ENCODE measurements around the gene RNF126.
"Not testable (repeated sequence)": the region's sequence is repeated elsewhere in the genome, so short reads cannot be mapped to it uniquely, and the experiment has no call there.

RNF126 gene

DNA sequence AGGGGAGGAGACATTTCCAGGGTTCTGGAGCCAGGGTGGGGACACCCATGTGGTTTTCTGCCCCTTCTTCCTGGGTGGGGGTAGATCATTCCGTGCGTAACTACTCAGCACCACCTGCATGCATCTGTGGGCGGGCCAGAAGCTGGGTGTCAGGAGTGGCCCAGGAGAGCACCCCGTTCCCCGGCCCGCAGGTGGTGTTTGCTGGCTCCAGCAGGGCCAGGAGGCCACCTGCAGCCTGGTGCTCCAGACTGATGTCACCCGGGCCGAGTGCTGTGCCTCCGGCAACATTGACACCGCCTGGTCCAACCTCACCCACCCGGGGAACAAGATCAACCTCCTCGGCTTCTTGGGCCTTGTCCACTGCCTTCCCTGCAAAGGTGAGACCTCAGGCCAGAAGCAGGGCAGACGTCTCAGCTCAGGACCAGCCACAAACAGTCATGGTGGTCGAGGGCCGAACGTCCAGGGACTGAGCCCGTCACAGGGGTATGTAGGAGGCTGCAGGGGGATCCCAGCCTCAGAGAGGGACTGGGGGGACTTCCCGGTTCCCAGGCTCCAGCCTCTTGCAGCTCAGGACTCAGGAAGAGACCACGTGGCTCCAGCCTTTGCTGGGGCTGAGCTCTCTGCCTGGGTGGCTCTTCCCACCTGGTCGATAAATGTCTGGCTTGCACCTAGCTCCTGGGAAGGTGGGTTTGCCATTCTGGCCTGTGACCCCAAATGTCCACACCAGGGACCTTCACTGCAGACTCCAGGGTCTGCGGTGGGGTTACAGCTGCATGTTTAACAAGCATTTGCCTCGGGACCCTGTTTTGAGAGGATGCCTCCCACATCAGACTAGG is 14.8 kb upstream of the RNF126 start:
- no peak for DNase-seq (ENCODE audit: low read depth)
- no peak overlapping the region for H3K4me3 ChIP-seq (ENCODE audit: low read depth, low read length)

DNA sequence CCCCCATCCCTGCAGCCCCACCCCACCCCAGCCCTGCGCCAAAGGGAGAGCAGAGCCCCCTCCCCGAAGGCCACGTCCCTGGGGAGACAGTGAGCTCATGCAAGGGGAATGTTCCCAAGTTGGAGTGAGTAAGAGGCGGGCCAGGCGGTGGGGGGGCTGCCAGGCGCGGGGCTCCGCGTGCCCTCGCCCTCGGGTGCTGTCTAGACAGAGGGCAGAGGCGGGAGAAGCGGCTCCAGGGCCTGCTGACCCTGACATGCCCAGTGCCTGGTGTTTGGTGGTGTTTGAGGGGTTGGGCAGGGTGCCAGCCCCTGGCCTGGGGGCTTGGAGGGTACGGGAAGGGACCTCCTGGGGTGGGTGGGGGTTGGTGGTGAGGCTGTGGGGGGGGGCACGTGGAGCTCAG is 14.2 kb upstream of the RNF126 start:
- TF ChIP-seq, protein P1, sequence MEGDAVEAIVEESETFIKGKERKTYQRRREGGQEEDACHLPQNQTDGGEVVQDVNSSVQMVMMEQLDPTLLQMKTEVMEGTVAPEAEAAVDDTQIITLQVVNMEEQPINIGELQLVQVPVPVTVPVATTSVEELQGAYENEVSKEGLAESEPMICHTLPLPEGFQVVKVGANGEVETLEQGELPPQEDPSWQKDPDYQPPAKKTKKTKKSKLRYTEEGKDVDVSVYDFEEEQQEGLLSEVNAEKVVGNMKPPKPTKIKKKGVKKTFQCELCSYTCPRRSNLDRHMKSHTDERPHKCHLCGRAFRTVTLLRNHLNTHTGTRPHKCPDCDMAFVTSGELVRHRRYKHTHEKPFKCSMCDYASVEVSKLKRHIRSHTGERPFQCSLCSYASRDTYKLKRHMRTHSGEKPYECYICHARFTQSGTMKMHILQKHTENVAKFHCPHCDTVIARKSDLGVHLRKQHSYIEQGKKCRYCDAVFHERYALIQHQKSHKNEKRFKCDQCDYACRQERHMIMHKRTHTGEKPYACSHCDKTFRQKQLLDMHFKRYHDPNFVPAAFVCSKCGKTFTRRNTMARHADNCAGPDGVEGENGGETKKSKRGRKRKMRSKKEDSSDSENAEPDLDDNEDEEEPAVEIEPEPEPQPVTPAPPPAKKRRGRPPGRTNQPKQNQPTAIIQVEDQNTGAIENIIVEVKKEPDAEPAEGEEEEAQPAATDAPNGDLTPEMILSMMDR (IDR thresholded peaks at IDR 0.05; ENCODE audit: control insufficient read depth, extremely low read depth, insufficient read depth): no peak
- no peak for DNase-seq (ENCODE audit: low read depth)
- no peak overlapping the region for H3K4me3 ChIP-seq (ENCODE audit: low read depth, low read length)

More for the DNA sequence above, 14.8 kb upstream of the RNF126 start:
- TF ChIP-seq, protein P1 (IDR thresholded peaks at IDR 0.05; ENCODE audit: control insufficient read depth, extremely low read depth, insufficient read depth): no peak

DNA sequence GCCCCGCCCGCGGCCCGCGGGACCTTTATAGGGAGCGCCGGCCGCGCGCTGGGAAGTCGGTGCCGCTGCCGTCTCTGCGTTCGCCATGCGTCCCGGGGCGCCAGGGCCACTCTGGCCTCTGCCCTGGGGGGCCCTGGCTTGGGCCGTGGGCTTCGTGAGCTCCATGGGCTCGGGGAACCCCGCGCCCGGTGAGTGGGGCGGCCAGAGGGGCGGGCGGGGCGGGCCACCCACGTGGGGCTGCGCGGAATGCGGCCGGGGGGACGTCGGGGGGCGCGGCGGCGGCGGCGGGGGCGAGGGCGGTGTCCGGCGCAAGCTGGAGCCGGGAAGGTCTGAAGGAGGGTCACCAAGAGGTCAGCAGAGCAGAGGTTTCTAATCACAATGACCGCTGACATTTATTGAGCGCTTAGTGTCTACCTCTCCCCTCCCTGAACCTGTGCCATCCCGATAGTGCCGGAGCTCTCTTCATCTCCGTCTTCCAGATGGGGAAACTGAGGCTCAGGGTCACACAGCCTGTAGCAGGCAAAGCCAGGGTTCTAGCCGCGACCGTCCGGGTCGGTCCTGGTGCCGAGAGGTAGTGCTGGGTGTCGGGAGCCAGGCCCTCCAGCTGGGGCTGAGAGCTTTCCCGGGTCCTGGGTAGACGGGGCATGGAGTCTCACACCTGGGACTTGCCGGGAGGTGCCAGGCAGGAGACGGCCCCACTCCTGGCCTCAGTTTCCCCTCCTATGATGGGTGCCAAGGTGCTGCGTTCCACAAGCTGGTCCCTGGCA is 13.5 kb upstream of the RNF126 start, which contains the start of gene FSTL3:
FSTL3 (plus strand) TSS at position 54 of the 767 bp plus-strand sequence; CDS start at position 86, 32 bp downstream.
- TF ChIP-seq, protein P1 (IDR thresholded peaks at IDR 0.05; ENCODE audit: control insufficient read depth, extremely low read depth, insufficient read depth): no peak
- peak within 1 kb of the TSS; percentile 38 for H3K4me3 ChIP-seq (ENCODE audit: low read depth, low read length)
- no peak for DNase-seq (ENCODE audit: low read depth)

DNA sequence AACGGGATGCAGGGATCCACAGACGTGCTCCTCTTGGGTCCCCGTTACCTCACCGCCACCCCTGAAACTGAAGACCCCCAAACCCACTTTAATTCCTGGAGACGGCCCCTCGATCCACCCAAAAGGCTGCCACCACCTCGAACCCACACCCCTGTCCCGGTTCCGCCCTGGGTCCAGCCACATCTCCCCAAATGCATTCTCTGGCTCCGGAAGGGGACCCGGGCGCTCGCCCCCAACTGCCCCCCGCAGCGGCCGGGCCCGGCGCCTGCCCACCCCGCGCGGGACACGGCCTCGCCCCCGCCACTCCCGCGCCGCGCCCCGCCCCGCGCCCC is 13.0 kb upstream of the RNF126 start:
- TF ChIP-seq, protein P1 (IDR thresholded peaks at IDR 0.05; ENCODE audit: control insufficient read depth, extremely low read depth, insufficient read depth): no peak
- DNase-seq (ENCODE audit: low read depth): no peak
- H3K4me3 ChIP-seq (ENCODE audit: low read depth, low read length): no peak overlapping the region

DNA sequence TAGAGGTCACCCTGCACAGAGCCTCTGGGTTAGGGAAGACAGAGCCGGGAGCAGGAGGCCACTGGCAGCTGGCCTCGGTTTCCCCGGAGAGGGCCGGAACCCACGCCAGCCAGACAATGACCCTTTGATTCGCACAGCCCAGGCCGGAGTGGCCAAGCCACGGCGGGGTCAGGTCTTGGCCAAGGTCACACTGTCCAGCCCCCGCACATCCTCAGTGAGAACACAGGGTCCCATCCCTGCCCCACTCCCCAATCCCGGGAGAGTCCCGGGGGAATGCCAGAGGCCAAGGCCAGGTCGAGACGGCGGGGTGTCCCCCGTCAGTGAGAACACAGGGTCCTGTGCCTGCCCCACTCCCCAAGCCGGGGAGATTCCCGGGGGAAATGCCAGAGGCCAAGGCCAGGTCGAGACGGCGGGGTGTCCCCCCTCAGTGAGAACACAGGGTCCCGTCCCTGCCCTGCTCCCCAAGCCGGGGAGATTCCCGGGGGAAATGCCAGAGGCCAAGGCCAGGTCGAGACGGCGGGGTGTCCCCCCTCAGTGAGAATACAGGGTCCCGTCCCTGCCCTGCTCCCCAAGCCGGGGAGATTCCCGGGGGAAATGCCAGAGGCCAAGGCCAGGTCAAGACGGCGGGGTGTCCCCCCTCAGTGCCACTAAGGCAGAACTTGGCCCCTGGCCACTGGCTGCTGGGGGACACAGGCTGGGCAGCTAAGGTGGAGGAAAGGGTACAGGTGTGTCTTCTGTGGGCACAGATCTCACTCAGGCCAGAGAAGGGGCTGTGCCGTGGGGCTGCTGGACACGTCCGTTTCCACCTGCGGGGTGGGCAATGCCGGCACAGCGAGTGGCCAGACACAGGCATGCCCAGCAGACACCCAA is 11.5 kb upstream of the RNF126 start:
- TF ChIP-seq, protein P1 (IDR thresholded peaks at IDR 0.05; ENCODE audit: control insufficient read depth, extremely low read depth, insufficient read depth): no peak
- no peak for DNase-seq (ENCODE audit: low read depth)
- no peak overlapping the region for H3K4me3 ChIP-seq (ENCODE audit: low read depth, low read length)

DNA sequence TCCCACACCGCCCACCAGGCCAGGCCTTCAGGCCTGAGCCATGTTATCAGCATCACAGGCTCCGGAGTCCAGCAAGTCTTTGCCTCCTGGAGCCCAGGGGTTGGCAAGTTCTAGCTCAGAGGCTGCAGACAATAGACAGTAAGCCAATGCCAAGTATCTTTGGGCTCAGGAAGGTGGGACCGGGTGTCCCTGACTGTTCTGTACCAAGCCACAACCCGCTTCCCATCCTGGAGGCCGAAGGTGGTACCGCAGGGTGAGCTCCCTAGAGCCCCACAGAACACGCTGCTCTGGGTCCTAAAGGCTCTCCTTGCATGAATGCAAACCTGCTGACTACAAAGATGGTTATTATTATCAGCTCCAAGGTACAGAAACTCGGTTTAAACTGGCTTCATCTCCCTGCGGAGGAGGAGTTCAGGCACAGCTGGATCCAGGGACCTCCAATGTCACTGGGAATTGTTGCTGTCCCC is 7.6 kb upstream of the RNF126 start:
- H3K4me3 ChIP-seq (ENCODE audit: low read depth, low read length): no peak overlapping the region
- TF ChIP-seq, protein P1 (IDR thresholded peaks at IDR 0.05; ENCODE audit: control insufficient read depth, extremely low read depth, insufficient read depth): no peak
- no peak for DNase-seq (ENCODE audit: low read depth)

DNA sequence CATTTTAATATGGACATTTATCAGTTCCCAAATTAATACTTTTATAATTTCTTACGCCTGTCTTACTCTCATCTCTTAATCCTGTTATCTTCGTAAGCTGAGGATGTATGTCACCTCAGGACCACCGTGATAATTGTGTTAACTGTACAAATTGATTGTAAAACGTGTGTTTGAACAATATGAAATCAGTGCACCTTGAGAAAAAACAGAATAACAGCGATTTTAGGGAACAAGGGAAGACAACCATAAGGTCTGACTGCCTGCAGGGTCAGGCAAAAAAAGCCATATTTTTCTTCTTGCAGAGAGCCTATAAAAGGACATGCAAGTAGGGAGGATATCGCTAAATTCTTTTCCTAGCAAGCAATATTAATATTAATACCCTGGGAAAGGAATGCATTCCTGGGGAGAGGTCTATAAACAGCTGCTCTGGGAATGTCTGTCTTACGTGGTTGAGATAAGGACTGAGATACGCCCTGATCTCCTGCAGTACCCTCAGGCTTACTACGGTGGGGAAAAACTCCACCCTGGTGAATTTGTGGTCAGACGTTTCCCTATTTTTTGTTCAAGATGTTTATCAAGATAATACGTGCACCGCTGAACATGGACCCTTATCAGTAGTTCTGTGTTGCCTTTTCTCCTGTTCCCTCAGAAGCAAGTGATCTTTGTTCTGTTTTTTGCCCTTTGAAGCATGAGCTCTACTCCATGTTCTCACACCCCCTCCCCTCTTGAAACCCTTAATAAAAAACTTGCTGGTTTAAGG is 5.8 kb upstream of the RNF126 start:
- DNase-seq (ENCODE audit: low read depth); H3K4me3 ChIP-seq (ENCODE audit: low read depth, low read length): not testable (repeated sequence)

DNA sequence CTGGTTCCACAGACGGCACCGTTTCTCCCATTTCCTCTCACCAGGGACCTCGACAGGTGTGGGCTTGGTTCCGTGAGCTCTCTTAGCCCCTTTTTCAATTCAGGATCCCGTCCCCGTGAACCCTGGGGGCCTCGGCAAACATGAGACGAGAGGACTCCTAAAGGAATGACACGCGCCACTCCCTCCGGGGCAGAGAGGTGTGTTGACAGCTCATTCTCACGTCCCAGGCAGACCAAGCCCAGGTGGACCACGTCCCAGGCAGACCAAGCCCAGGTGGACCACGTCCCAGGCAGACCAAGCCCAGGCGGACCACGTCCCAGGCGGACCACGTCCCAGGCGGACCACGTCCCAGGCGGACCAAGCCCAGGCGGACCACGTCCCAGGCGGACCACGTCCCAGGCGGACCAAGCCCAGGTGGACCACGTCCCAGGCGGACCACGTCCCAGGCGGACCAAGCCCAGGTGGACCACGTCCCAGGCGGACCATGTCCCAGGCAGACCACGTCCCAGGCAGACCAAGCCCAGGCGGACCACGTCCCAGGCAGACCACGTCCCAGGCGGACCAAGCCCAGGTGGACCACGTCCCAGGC is 4.1 kb upstream of the RNF126 start:
- DNase-seq (ENCODE audit: low read depth); H3K4me3 ChIP-seq (ENCODE audit: low read depth, low read length): not testable (repeated sequence)

All from LNCaP clone FGC (cell line).